ENCODE measurements around the gene GARIN5B. TPM values are rescaled to one million over a fixed set of nuclear protein-coding genes. Genes with fewer than 3 reads are reported as not detected.

Gene GARIN5B
- total and polyA plus RNA-seq, 2 of the 13 experiments (the other 11 are each of a cell fraction or from before 2014, with no cell fraction given), result not detected

DNA sequence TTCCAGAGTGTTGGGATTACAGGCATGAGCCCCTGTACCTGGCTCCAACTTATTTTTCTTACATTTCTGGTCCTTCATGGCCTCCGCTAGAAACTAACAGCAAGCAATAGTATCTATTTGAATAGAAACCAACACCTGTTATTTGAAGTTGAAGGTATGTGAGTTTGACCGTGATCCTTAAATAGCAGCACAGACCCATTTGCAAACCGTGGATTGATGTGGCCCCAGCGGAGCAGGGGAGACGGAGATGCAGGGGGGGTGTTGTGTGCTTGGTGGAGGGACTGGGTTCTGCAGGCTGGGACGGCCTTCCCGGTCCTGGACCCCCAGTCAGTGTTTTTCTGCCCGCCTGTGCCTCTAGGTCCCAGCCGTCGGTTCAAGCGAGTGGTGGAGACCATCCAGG lies 54.8 kb downstream of the GARIN5B start:
- no peak for FAIRE-seq

More for the DNA sequence above, 54.8 kb downstream of the GARIN5B start:
- H3K36me3 ChIP-seq (replicated peaks in 1 of 2; ENCODE audit: control insufficient read depth in 1 of 2, insufficient read depth in 2 of 2, low read length in 2 of 2), result no peaks in the 10 kb centered on the region
- TF ChIP-seq, protein P1, sequence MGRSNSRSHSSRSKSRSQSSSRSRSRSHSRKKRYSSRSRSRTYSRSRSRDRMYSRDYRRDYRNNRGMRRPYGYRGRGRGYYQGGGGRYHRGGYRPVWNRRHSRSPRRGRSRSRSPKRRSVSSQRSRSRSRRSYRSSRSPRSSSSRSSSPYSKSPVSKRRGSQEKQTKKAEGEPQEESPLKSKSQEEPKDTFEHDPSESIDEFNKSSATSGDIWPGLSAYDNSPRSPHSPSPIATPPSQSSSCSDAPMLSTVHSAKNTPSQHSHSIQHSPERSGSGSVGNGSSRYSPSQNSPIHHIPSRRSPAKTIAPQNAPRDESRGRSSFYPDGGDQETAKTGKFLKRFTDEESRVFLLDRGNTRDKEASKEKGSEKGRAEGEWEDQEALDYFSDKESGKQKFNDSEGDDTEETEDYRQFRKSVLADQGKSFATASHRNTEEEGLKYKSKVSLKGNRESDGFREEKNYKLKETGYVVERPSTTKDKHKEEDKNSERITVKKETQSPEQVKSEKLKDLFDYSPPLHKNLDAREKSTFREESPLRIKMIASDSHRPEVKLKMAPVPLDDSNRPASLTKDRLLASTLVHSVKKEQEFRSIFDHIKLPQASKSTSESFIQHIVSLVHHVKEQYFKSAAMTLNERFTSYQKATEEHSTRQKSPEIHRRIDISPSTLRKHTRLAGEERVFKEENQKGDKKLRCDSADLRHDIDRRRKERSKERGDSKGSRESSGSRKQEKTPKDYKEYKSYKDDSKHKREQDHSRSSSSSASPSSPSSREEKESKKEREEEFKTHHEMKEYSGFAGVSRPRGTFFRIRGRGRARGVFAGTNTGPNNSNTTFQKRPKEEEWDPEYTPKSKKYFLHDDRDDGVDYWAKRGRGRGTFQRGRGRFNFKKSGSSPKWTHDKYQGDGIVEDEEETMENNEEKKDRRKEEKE (IDR thresholded peaks at IDR 0.05), result no peak
- TF ChIP-seq GTF3A (CRISPR knock-in tag; conservative IDR thresholded peaks at IDR 0.05), result no peak
- TF ChIP-seq EZH2 (conservative IDR thresholded peaks at IDR 0.05; ENCODE audit: low read depth, low read length), result no peak
- TF ChIP-seq, protein P2, sequence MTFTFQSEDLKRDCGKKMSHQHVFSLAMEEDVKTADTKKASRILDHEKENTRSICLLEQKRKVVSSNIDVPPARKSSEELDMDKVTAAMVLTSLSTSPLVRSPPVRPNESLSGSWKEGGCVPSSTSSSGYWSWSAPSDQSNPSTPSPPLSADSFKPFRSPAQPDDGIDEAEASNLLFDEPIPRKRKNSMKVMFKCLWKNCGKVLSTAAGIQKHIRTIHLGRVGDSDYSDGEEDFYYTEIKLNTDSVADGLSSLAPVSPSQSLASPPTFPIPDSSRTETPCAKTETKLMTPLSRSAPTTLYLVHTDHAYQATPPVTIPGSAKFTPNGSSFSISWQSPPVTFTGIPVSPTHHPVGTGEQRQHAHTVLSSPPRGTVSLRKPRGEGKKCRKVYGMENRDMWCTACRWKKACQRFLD (CRISPR knock-in tag; IDR thresholded peaks at IDR 0.05; ENCODE audit: borderline replicate concordance), result no peak
- no peak for TF ChIP-seq TEAD2 (CRISPR knock-in tag; IDR thresholded peaks at IDR 0.05)
- no peak for TF ChIP-seq ZNF7 (CRISPR knock-in tag; IDR thresholded peaks at IDR 0.05)
- TF ChIP-seq, protein P3, sequence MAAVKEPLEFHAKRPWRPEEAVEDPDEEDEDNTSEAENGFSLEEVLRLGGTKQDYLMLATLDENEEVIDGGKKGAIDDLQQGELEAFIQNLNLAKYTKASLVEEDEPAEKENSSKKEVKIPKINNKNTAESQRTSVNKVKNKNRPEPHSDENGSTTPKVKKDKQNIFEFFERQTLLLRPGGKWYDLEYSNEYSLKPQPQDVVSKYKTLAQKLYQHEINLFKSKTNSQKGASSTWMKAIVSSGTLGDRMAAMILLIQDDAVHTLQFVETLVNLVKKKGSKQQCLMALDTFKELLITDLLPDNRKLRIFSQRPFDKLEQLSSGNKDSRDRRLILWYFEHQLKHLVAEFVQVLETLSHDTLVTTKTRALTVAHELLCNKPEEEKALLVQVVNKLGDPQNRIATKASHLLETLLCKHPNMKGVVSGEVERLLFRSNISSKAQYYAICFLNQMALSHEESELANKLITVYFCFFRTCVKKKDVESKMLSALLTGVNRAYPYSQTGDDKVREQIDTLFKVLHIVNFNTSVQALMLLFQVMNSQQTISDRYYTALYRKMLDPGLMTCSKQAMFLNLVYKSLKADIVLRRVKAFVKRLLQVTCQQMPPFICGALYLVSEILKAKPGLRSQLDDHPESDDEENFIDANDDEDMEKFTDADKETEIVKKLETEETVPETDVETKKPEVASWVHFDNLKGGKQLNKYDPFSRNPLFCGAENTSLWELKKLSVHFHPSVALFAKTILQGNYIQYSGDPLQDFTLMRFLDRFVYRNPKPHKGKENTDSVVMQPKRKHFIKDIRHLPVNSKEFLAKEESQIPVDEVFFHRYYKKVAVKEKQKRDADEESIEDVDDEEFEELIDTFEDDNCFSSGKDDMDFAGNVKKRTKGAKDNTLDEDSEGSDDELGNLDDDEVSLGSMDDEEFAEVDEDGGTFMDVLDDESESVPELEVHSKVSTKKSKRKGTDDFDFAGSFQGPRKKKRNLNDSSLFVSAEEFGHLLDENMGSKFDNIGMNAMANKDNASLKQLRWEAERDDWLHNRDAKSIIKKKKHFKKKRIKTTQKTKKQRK (IDR thresholded peaks at IDR 0.05; ENCODE audit: low read length), result no peak
- TF ChIP-seq, protein P4, sequence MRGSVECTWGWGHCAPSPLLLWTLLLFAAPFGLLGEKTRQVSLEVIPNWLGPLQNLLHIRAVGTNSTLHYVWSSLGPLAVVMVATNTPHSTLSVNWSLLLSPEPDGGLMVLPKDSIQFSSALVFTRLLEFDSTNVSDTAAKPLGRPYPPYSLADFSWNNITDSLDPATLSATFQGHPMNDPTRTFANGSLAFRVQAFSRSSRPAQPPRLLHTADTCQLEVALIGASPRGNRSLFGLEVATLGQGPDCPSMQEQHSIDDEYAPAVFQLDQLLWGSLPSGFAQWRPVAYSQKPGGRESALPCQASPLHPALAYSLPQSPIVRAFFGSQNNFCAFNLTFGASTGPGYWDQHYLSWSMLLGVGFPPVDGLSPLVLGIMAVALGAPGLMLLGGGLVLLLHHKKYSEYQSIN (CRISPR knock-in tag; IDR thresholded peaks at IDR 0.05; ENCODE audit: borderline replicate concordance), result no peak
- TF ChIP-seq, protein P5, sequence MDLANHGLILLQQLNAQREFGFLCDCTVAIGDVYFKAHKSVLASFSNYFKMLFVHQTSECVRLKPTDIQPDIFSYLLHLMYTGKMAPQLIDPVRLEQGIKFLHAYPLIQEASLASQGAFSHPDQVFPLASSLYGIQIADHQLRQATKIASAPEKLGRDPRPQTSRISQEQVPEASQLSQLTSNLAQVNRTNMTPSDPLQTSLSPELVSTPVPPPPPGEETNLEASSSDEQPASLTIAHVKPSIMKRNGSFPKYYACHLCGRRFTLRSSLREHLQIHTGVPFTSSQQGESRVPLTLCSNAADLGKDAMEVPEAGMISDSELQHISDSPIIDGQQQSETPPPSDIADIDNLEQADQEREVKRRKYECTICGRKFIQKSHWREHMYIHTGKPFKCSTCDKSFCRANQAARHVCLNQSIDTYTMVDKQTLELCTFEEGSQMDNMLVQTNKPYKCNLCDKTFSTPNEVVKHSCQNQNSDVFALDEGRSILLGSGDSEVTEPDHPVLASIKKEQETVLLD (CRISPR knock-in tag; IDR thresholded peaks at IDR 0.05; ENCODE audit: low read depth), result no peak
- no peak for TF ChIP-seq MLLT10 (CRISPR knock-in tag; IDR thresholded peaks at IDR 0.05)
- TF ChIP-seq ZNF652 (CRISPR knock-in tag; IDR thresholded peaks at IDR 0.05; ENCODE audit: borderline replicate concordance, low read depth), result no peak
- no peak for TF ChIP-seq TCF7L2 (IDR thresholded peaks at IDR 0.05; ENCODE audit: low read depth, low read length)
- TF ChIP-seq TOPORS (CRISPR knock-in tag; IDR thresholded peaks at IDR 0.05), result no peak
- no peak for TF ChIP-seq CAMTA2 (CRISPR knock-in tag; IDR thresholded peaks at IDR 0.05; ENCODE audit: borderline replicate concordance)
- in situ Hi-C loops (cut with HindIII; ENCODE audit: extremely low pct_ligation_motif_present, low pct_unique_long_range_greater_than_20kb), result no loop called here
- H3K9me3 ChIP-seq (ENCODE audit: low read length), result no peaks in the 10 kb centered on the region
- H3K9ac ChIP-seq (ENCODE audit: insufficient read depth, low read depth, low read length), result no peak overlapping the region
- DNase-seq (ENCODE audit: low spot score), result no peak
- H3K27me3 ChIP-seq (ENCODE audit: control insufficient read depth in 1 of 2, insufficient read depth in 2 of 2, low read length in 2 of 2), result peaks cover 0 to 5% of the 10 kb centered on the region in 2 experiments; a peak in 1 of 5 replicates
- no peak overlapping the region for H2AFZ ChIP-seq (ENCODE audit: low read length)
- H3K4me3 ChIP-seq (replicated peaks in 1 of 3; ENCODE audit: insufficient read depth in 1 of 3, low read depth in 2 of 3, low read length in 3 of 3), result no peak overlapping the region
- CTCF ChIA-PET (ENCODE audit: low intra/inter-chr PET ratio, low total read pairs), result no interaction called here
- H4K20me1 ChIP-seq (ENCODE audit: insufficient read depth, low read length), result no peaks in the 10 kb centered on the region
- intact Hi-C loops (cut with micrococcal nuclease; ENCODE audit: unreplicated experiment), result no loop called here
- no peaks in the 10 kb centered on the region for H3K79me2 ChIP-seq (ENCODE audit: insufficient read depth, low read length)
- no peak overlapping the region for H3K27ac ChIP-seq (ENCODE audit: extremely low read length, insufficient read depth, low read length)
- H3K4me1 ChIP-seq (ENCODE audit: insufficient read depth, low read length), result peaks cover 14% of the 10 kb centered on the region
- POLR2A ChIA-PET, result no interaction called here
- WGBS (ENCODE audit: low lambda C conversion rate), result 80% methylated on average over 11 of the region's 11 CpGs
- no TSS peak for BruUV-seq (replicated peaks)
- no peak for ATAC-seq
- H3K4me2 ChIP-seq (ENCODE audit: low read depth, low read length), result no peak overlapping the region
